GM13977 (cell line): ENCODE measurements around the gene TM9SF2.
"Not testable (repeated sequence)": the region's sequence is repeated elsewhere in the genome, so short reads cannot be mapped to it uniquely, and the experiment has no call there.

Experiments
- DNase-seq: peaks from one replicate; pipeline ENCODE4 v3.0.0; 2012; ENCODE audit warnings: low spot score
- CTCF ChIP-seq: IDR thresholded peaks from 2 replicates; pipeline ENCODE4 v1.5.1; 2012; ENCODE audit warnings: mild to moderate bottlenecking, control low read depth; ENCODE audit not compliant: insufficient read depth; ENCODE audit errors: extremely low read depth, missing control alignments
- in situ Hi-C: fragments of 300-500 bp; cut with MboI; formaldehyde crosslinking; loops from one replicate; pipeline ENCODE4 v1.12.0; 2022; ENCODE audit warnings: low sequenced_read_pairs, low pct_unique_long_range_greater_than_20kb, mixed read lengths, inconsistent platforms; ENCODE audit not compliant: unreplicated experiment

Gene TM9SF2

GRCh38 chr13:99501184-99501847 lies at the start of gene TM9SF2:
Gene TM9SF2 (plus strand): TSS chr13:99501472. CDS start chr13:99501607, 135 bp downstream.
- in situ Hi-C loops = no loop called here
- no peak for TF ChIP-seq CTCF
- peak; percentile 90 for DNase-seq

- in situ Hi-C loops = no loop called here
- DNase-seq = no peak
- no peak for TF ChIP-seq CTCF
Observed at GRCh38 chr13:99454518-99455183, 46.6 kb upstream of the TM9SF2 start.

- DNase-seq = no peak
- in situ Hi-C loops = no loop called here
- TF ChIP-seq CTCF = no peak
Observed at GRCh38 chr13:99459099-99459850, 42.0 kb upstream of the TM9SF2 start.

- in situ Hi-C loops = not testable (repeated sequence)
Observed at GRCh38 chr13:99460802-99461201, 40.5 kb upstream of the TM9SF2 start.

GRCh38 chr13:99463646-99464397 lies 37.5 kb upstream of the TM9SF2 start:
- in situ Hi-C loops = no loop called here
- no peak for TF ChIP-seq CTCF
- DNase-seq = no peak

More at GRCh38 chr13:99460802-99461201, 40.5 kb upstream of the TM9SF2 start:
- DNase-seq = not testable (repeated sequence)

GRCh38 chr13:99464441-99464949 lies 36.8 kb upstream of the TM9SF2 start:
- no peak for DNase-seq
- TF ChIP-seq CTCF = no peak
- in situ Hi-C loops = no loop called here
